Measurements from ENCODE around the gene CD180.

CD180 gene

DNA sequence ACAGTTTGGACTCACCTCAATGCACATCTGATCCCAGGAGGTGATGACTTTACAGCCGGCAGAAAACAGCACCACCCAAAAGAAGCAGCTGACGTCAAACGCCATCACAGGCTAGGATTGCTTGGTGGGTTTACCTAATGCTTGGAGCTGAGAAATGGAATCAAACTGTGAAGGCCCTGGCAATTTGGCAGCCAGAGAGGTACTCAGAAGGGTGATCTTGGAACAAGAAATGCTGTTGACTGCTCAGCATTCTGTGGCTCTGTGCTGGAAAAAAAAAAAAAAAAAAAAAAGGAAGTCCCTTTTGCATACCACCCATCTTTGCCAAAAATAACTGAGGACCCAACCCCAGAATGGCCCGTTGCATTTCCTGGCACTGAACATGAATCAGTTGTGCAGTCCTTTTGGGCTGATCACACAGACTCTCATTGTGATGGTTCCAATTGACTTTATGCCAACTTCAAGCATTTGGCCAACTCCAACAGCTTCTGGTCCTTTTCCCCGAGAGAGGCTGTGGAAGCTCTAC is at the start of gene CD180:
CD180 (minus strand) TSS at position 263 of the 523 bp plus-strand sequence; CDS start at position 105, 158 bp downstream.
- Mint-ChIP-seq H3K36me3 (ENCODE audit: low read depth) (peaks cover 13% of the 10 kb centered on the region), H3K27me3 (no peaks in the 10 kb centered on the region), H3K9me3 (peaks cover 12% of the 10 kb centered on the region), H3K4me3 (peak within 1 kb of the TSS; percentile 54), H3K4me1 (ENCODE audit: low read depth) (peaks cover 73% of the 10 kb centered on the region), H3K27ac (peak within 1 kb of the TSS; percentile 83)

DNA sequence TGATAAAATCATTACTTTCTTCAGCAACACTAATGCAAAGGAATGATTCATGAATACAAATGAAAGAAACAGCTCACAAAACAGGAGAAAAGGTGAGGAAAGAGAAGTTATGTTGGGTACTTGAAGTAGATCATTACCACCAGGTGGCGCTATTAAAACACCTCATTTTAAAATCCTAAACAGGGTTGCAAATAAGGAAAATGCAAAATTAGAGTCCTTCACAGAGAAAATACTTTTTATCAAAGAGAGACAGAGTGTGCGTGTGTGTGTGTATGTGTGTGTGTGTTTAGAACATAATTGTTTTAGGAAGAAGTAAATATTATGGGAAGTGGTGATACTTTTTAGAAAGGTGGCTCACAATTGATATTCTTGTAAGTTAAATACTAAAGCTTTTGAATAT is 49.5 kb upstream of the CD180 start:
- Mint-ChIP-seq H3K36me3 (ENCODE audit: low read depth) (no peaks in the 10 kb centered on the region), H3K27ac (no peak overlapping the region), H3K4me3 (no peak overlapping the region), H3K4me1 (ENCODE audit: low read depth) (peaks cover 3% of the 10 kb centered on the region), H3K27me3 (no peaks in the 10 kb centered on the region), H3K9me3 (no peaks in the 10 kb centered on the region)

- Mint-ChIP-seq H3K27me3 (no peaks in the 10 kb centered on the region), H3K9me3 (no peaks in the 10 kb centered on the region), H3K4me3 (no peak overlapping the region), H3K36me3 (ENCODE audit: low read depth) (no peaks in the 10 kb centered on the region), H3K27ac (no peak overlapping the region), H3K4me1 (ENCODE audit: low read depth) (peaks cover 3% of the 10 kb centered on the region)
Measured at GRCh38 chr5:67245259-67245846, 48.8 kb upstream of the CD180 start.

GRCh38 chr5:67244345-67244793 is 47.8 kb upstream of the CD180 start:
- H3K9me3 Mint-ChIP-seq, result no peaks in the 10 kb centered on the region
- no peaks in the 10 kb centered on the region for H3K36me3 Mint-ChIP-seq (ENCODE audit: low read depth)
- no peaks in the 10 kb centered on the region for H3K27me3 Mint-ChIP-seq
- H3K27ac Mint-ChIP-seq, result no peak overlapping the region
- H3K4me1 Mint-ChIP-seq (ENCODE audit: low read depth), result peaks cover 3% of the 10 kb centered on the region
- no peak overlapping the region for H3K4me3 Mint-ChIP-seq

DNA sequence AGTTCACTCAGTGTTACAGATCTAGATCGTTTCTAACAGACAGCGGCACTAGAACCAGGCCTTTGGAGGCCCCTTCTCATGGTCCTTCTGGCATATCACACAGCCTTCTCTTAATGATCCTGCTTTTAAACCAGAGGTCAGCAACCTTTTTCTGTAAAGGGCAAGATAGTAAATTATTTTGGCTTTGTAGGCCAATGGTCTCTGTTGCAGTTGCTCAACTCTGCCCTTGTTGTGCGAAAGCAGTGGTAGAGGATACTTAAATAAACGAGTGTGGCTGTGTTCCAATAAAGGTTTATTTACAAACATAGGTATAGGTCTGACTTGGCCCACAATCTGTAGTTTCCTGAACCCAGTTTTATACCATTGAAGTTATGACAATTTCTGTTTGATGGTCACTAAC is 47.3 kb upstream of the CD180 start:
- Mint-ChIP-seq H3K36me3 (ENCODE audit: low read depth) (no peaks in the 10 kb centered on the region), H3K27ac (no peak overlapping the region), H3K9me3 (no peaks in the 10 kb centered on the region), H3K4me3 (no peak overlapping the region), H3K27me3 (no peaks in the 10 kb centered on the region), H3K4me1 (ENCODE audit: low read depth) (peaks cover 3% of the 10 kb centered on the region)

DNA sequence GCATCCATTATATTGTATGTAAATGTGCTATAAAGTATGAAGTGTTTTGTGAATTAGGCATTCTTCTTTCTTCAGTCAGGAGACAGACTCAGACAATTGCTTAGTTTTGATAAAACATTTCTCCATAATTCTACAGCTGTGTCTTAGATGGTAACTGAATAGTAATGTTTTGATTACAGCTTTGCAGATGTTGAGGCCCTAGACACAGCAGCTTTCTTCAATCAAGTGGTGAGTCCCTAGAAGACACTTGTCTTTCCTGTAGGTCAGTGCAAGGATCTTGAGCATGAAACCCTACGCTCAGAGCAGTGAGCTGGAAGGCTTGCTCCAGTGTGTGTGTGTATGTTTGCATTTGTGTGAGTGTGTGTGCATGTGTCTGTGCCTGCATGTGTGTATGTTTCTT is 46.8 kb upstream of the CD180 start:
- no peaks in the 10 kb centered on the region for H3K27me3 Mint-ChIP-seq
- no peak overlapping the region for H3K27ac Mint-ChIP-seq
- H3K4me1 Mint-ChIP-seq (ENCODE audit: low read depth), result peaks cover 3% of the 10 kb centered on the region
- H3K9me3 Mint-ChIP-seq, result no peaks in the 10 kb centered on the region
- H3K4me3 Mint-ChIP-seq, result no peak overlapping the region
- no peaks in the 10 kb centered on the region for H3K36me3 Mint-ChIP-seq (ENCODE audit: low read depth)

GRCh38 chr5:67241326-67241725 is 44.7 kb upstream of the CD180 start:
- H3K27ac Mint-ChIP-seq, result no peak overlapping the region

GRCh38 chr5:67240846-67241245 is 44.2 kb upstream of the CD180 start:
- Mint-ChIP-seq H3K27me3 (no peaks in the 10 kb centered on the region), H3K4me3 (no peak overlapping the region), H3K27ac (no peak overlapping the region), H3K36me3 (ENCODE audit: low read depth) (no peaks in the 10 kb centered on the region), H3K4me1 (ENCODE audit: low read depth) (peaks cover 3% of the 10 kb centered on the region), H3K9me3 (no peaks in the 10 kb centered on the region)

More at GRCh38 chr5:67241326-67241725, 44.7 kb upstream of the CD180 start:
- no peaks in the 10 kb centered on the region for H3K9me3 Mint-ChIP-seq
- H3K4me3 Mint-ChIP-seq, result no peak overlapping the region
- H3K4me1 Mint-ChIP-seq (ENCODE audit: low read depth), result peaks cover 3% of the 10 kb centered on the region
- H3K36me3 Mint-ChIP-seq (ENCODE audit: low read depth), result no peaks in the 10 kb centered on the region
- H3K27me3 Mint-ChIP-seq, result no peaks in the 10 kb centered on the region

GRCh38 chr5:67240065-67240464 is 43.5 kb upstream of the CD180 start:
- H3K27me3 Mint-ChIP-seq, result no peaks in the 10 kb centered on the region
- no peak overlapping the region for H3K27ac Mint-ChIP-seq
- H3K9me3 Mint-ChIP-seq, result no peaks in the 10 kb centered on the region
- H3K4me1 Mint-ChIP-seq (ENCODE audit: low read depth), result no peaks in the 10 kb centered on the region
- no peaks in the 10 kb centered on the region for H3K36me3 Mint-ChIP-seq (ENCODE audit: low read depth)
- no peak overlapping the region for H3K4me3 Mint-ChIP-seq

GRCh38 chr5:67238191-67238590 is 41.6 kb upstream of the CD180 start:
- Mint-ChIP-seq H3K27ac (no peak overlapping the region), H3K27me3 (no peaks in the 10 kb centered on the region), H3K36me3 (ENCODE audit: low read depth) (no peaks in the 10 kb centered on the region), H3K9me3 (no peaks in the 10 kb centered on the region), H3K4me3 (no peak overlapping the region), H3K4me1 (ENCODE audit: low read depth) (no peaks in the 10 kb centered on the region)

GRCh38 chr5:67235399-67236110 is 39.0 kb upstream of the CD180 start:
- H3K9me3 Mint-ChIP-seq, result no peaks in the 10 kb centered on the region
- H3K27me3 Mint-ChIP-seq, result no peaks in the 10 kb centered on the region
- no peaks in the 10 kb centered on the region for H3K4me1 Mint-ChIP-seq (ENCODE audit: low read depth)
- H3K4me3 Mint-ChIP-seq, result no peak overlapping the region
- H3K36me3 Mint-ChIP-seq (ENCODE audit: low read depth), result no peaks in the 10 kb centered on the region
- no peak overlapping the region for H3K27ac Mint-ChIP-seq

DNA sequence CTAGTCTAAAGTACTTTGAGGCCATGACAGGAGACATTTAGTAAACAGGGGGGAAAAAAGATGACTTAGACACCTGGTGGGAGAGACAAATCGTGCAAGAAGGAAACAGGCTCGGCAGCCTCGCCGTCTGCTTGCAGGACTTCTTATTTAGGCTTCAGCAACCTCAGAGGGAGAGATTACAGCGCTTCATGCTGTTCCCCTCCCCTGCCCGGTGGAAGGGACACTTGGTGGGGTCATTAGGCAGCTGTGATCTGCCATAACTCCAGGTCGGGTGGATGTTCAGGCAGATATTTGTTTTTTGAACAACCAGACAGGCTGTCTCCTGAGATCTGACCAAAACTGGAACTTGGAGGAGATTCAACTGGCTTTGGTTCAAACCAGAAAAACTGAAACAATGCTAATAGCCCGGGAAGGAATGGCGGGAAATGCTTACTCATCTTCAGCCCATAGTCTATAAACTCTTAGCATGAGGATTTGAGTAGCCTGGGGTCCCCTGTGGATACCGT is 38.1 kb upstream of the CD180 start:
- no peaks in the 10 kb centered on the region for H3K27me3 Mint-ChIP-seq
- no peaks in the 10 kb centered on the region for H3K4me1 Mint-ChIP-seq (ENCODE audit: low read depth)
- no peak overlapping the region for H3K4me3 Mint-ChIP-seq
- no peaks in the 10 kb centered on the region for H3K9me3 Mint-ChIP-seq
- H3K36me3 Mint-ChIP-seq (ENCODE audit: low read depth), result no peaks in the 10 kb centered on the region
- no peak overlapping the region for H3K27ac Mint-ChIP-seq

GRCh38 chr5:67233075-67233474 is 36.5 kb upstream of the CD180 start:
- Mint-ChIP-seq H3K36me3 (ENCODE audit: low read depth) (no peaks in the 10 kb centered on the region), H3K27me3 (no peaks in the 10 kb centered on the region), H3K9me3 (no peaks in the 10 kb centered on the region), H3K4me1 (ENCODE audit: low read depth) (no peaks in the 10 kb centered on the region), H3K27ac (no peak overlapping the region), H3K4me3 (no peak overlapping the region)

- Mint-ChIP-seq H3K4me3 (no peak overlapping the region), H3K36me3 (ENCODE audit: low read depth) (no peaks in the 10 kb centered on the region), H3K4me1 (ENCODE audit: low read depth) (peaks cover 38% of the 10 kb centered on the region), H3K9me3 (no peaks in the 10 kb centered on the region), H3K27me3 (no peaks in the 10 kb centered on the region), H3K27ac (no peak overlapping the region)
Measured at GRCh38 chr5:67223211-67223610, 26.6 kb upstream of the CD180 start.

- H3K36me3 Mint-ChIP-seq (ENCODE audit: low read depth), result no peaks in the 10 kb centered on the region
- H3K9me3 Mint-ChIP-seq, result no peaks in the 10 kb centered on the region
- H3K27ac Mint-ChIP-seq, result peak overlapping the region; percentile 87
- peak overlapping the region; percentile 67 for H3K4me3 Mint-ChIP-seq
- H3K27me3 Mint-ChIP-seq, result no peaks in the 10 kb centered on the region
- H3K4me1 Mint-ChIP-seq (ENCODE audit: low read depth), result peaks cover 46% of the 10 kb centered on the region
Measured at GRCh38 chr5:67222243-67223025, 25.8 kb upstream of the CD180 start.

All from stimulated activated naive CD8-positive, alpha-beta T cell treated with anti-CD3 and anti-CD28 coated beads, Interleukin-15, Interleukin-2, amounts not matched to agents 100 ng/mL and 50 ng/mL, for 24 hours (primary cell).